Spinal cord (tissue), 10 donors: ENCODE data around the gene NPTN. TPM values are rescaled to one million over a fixed set of nuclear protein-coding genes. Genes with fewer than 3 reads are reported as not detected.

ENCODE experiments used
- DNase-seq, 6 donors: peaks; one replicate each; pipeline versions ENCODE4 v3.0.0 to v3.0.0-alpha.2; 2013 to 2015; ENCODE audit warnings: low spot score in 6 of 6, low read depth in 4 of 6
- H3K27ac ChIP-seq: one replicate; pipeline ENCODE4 v1.5.1; 2013; ENCODE audit warnings: low read depth, low read length, control low read depth
- H3K27me3 ChIP-seq: one replicate; pipeline ENCODE4 v1.6.1; 2013; ENCODE audit warnings: low read length; ENCODE audit not compliant: control insufficient read depth, insufficient read depth
- H3K36me3 ChIP-seq: one replicate; pipeline ENCODE4 v1.6.1; 2013; ENCODE audit warnings: low read length; ENCODE audit not compliant: control insufficient read depth, insufficient read depth
- H3K4me1 ChIP-seq: one replicate; pipeline ENCODE4 v1.6.1; 2013; ENCODE audit warnings: low read length; ENCODE audit not compliant: control insufficient read depth, insufficient read depth
- H3K4me3 ChIP-seq: one replicate; pipeline ENCODE4 v1.5.1; 2013; ENCODE audit warnings: low read depth, low read length, control low read depth
- H3K9me3 ChIP-seq: one replicate; pipeline ENCODE4 v1.6.1; 2013; ENCODE audit warnings: low read length; ENCODE audit not compliant: control insufficient read depth, insufficient read depth
- WGBS: methylation state at CpG from one replicate; pipeline ENCODE4 v1.1.5; 2013; ENCODE audit warnings: missing lambda C conversion rate; ENCODE audit not compliant: insufficient coverage; 5-methylcytosine and 5-hydroxymethylcytosine counted together
- polyA plus RNA-seq, 2 donors: library from polyadenylated mRNA; unstranded; fragments of 120-200 nt; gene quantifications; one replicate each; pipeline ENCODE4 v1.2.1, GENCODE V29; 2013; ENCODE audit not compliant: insufficient read length in 2 of 2
- total RNA-seq, 2 donors: library from RNA; depleted of rRNA in 1 of 2; stranded (reverse); fragments of 120-200 nt in 1 of 2; fragments of >200 nt in 1 of 2; gene quantifications; one replicate each; pipeline versions ENCODE4 v1.2.3 to v1.2.4, GENCODE V29; 2013 to 2014
- donor health status: healthy.

Gene NPTN
- total and polyA plus RNA-seq, 4 donors, result 138 to 235 (median 208) TPM

- no peaks in the 10 kb centered on the region for H3K27me3 ChIP-seq
- 25% methylated on average over 2 of the region's 2 CpGs for WGBS
- DNase-seq, result no peak
- H3K36me3 ChIP-seq, result no peaks in the 10 kb centered on the region
- no peak overlapping the region for H3K27ac ChIP-seq
- no peak overlapping the region for H3K4me3 ChIP-seq
- no peaks in the 10 kb centered on the region for H3K9me3 ChIP-seq
- peaks cover 9% of the 10 kb centered on the region for H3K4me1 ChIP-seq
Observed at GRCh38 chr15:73637527-73637926, 4.3 kb upstream of the NPTN start.

- 65% methylated on average over 5 of the region's 6 CpGs for WGBS
- no peaks in the 10 kb centered on the region for H3K36me3 ChIP-seq
- peaks cover 9% of the 10 kb centered on the region for H3K4me1 ChIP-seq
- H3K27ac ChIP-seq, result peak overlapping the region; percentile 59
- peak overlapping the region; percentile 38 for H3K4me3 ChIP-seq
- H3K27me3 ChIP-seq, result no peaks in the 10 kb centered on the region
- no peaks in the 10 kb centered on the region for H3K9me3 ChIP-seq
- DNase-seq, result no peak
Observed at GRCh38 chr15:73633991-73634495, 854 bp upstream of the NPTN start.

GRCh38 chr15:73632670-73633058 lies 525 bp downstream of the NPTN start:
- Histone ChIP-seq H3K4me1 (peaks cover 9% of the 10 kb centered on the region), H3K27me3 (no peaks in the 10 kb centered on the region), H3K36me3 (no peaks in the 10 kb centered on the region), H3K4me3 (peak overlapping the region; percentile 73), H3K27ac (peak overlapping the region; percentile 50), H3K9me3 (no peaks in the 10 kb centered on the region)
- DNase-seq, result no peak
- WGBS, result under 1% methylated on average over 34 of the region's 40 CpGs

GRCh38 chr15:73631915-73632669 lies 1.1 kb downstream of the NPTN start:
- peak in 2 of 6 donors; percentile 40 to 68 for DNase-seq
- Histone ChIP-seq H3K4me3 (peak overlapping the region; percentile 73), H3K4me1 (peaks cover 9% of the 10 kb centered on the region), H3K27me3 (no peaks in the 10 kb centered on the region), H3K9me3 (no peaks in the 10 kb centered on the region), H3K27ac (peak overlapping the region; percentile 50), H3K36me3 (no peaks in the 10 kb centered on the region)
- 2% methylated on average over 6 of the region's 6 CpGs for WGBS

- peak overlapping the region; percentile 73 for H3K4me3 ChIP-seq
Observed at GRCh38 chr15:73630921-73631362, 2.2 kb downstream of the NPTN start.

GRCh38 chr15:73629798-73630429 lies 3.3 kb downstream of the NPTN start:
- no peaks in the 10 kb centered on the region for H3K36me3 ChIP-seq
- H3K27me3 ChIP-seq, result no peaks in the 10 kb centered on the region
- H3K4me1 ChIP-seq, result peaks cover 6% of the 10 kb centered on the region
- H3K9me3 ChIP-seq, result no peaks in the 10 kb centered on the region
- H3K27ac ChIP-seq, result no peak overlapping the region
- H3K4me3 ChIP-seq, result no peak overlapping the region
- DNase-seq, result no peak
- no CpG with 5 or more reads among the region's 2 CpGs for WGBS

More at GRCh38 chr15:73630921-73631362, 2.2 kb downstream of the NPTN start:
- Histone ChIP-seq H3K4me1 (peaks cover 6% of the 10 kb centered on the region), H3K9me3 (no peaks in the 10 kb centered on the region), H3K36me3 (no peaks in the 10 kb centered on the region), H3K27me3 (no peaks in the 10 kb centered on the region), H3K27ac (no peak overlapping the region)
- DNase-seq, result peak in 2 of 6 donors; percentile 39 to 62
- WGBS, result 24% methylated on average over 3 of the region's 4 CpGs

GRCh38 chr15:73628976-73629797 lies 4.0 kb downstream of the NPTN start:
- H3K36me3 ChIP-seq, result no peaks in the 10 kb centered on the region
- no peak overlapping the region for H3K4me3 ChIP-seq
- peaks cover 6% of the 10 kb centered on the region for H3K4me1 ChIP-seq
- H3K27me3 ChIP-seq, result no peaks in the 10 kb centered on the region
- WGBS, result 77% methylated on average over 3 of the region's 7 CpGs
- H3K27ac ChIP-seq, result no peak overlapping the region
- DNase-seq, result no peak
- H3K9me3 ChIP-seq, result no peaks in the 10 kb centered on the region

GRCh38 chr15:73628102-73628501 lies 5.1 kb downstream of the NPTN start:
- 91% methylated on average over 2 of the region's 2 CpGs for WGBS
- no peaks in the 10 kb centered on the region for H3K36me3 ChIP-seq
- no peaks in the 10 kb centered on the region for H3K27me3 ChIP-seq
- no peaks in the 10 kb centered on the region for H3K9me3 ChIP-seq
- no peaks in the 10 kb centered on the region for H3K4me1 ChIP-seq
- no peak overlapping the region for H3K27ac ChIP-seq
- H3K4me3 ChIP-seq, result no peak overlapping the region
- DNase-seq, result no peak

GRCh38 chr15:73626072-73626471 lies 7.1 kb downstream of the NPTN start:
- Histone ChIP-seq H3K27me3 (no peaks in the 10 kb centered on the region), H3K27ac (no peak overlapping the region), H3K9me3 (no peaks in the 10 kb centered on the region), H3K4me1 (no peaks in the 10 kb centered on the region), H3K4me3 (no peak overlapping the region), H3K36me3 (no peaks in the 10 kb centered on the region)
- no peak for DNase-seq
- WGBS, result no CpG with 5 or more reads among the region's 2 CpGs
